ENCODE measurements around the gene FZR1. TPM values are rescaled to one million over a fixed set of nuclear protein-coding genes. Genes with fewer than 3 reads are reported as not detected.

The FZR1 gene
- total and polyA plus RNA-seq, 2 of the 13 experiments (the other 11 are each of a cell fraction or from before 2014, with no cell fraction given) = 29.0 to 30.8 TPM

DNA sequence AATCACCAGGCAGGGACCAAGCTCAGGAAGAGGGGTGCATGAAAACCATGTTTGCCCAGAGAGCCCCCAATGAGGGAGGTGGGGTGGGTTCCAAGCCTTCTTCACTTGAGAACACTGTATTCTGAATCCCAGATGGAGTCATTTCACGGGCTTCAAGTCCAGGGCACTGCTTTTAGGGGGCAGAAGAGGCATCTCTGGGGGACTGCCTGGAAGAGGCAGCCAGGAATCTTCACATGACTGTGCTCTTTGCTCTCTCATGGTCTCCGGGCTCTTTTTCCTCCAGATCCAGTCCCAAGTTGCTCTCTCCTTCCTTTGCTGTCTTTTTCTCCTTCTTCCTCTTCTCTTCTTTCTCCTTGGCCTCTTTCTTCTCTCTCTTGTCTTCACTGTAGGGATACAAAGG, 31.5 kb upstream of the FZR1 start:
- no peak for FAIRE-seq
- H3K79me2 ChIP-seq (ENCODE audit: insufficient read depth, low read length) = no peaks in the 10 kb centered on the region
- H2AFZ ChIP-seq (ENCODE audit: low read length) = no peak overlapping the region
- no peak for DNase-seq (ENCODE audit: low spot score)
- H3K4me3 ChIP-seq (replicated peaks in 1 of 3; ENCODE audit: insufficient read depth in 1 of 3, low read depth in 2 of 3, low read length in 3 of 3) = no peak overlapping the region
- in situ Hi-C loops (cut with HindIII; ENCODE audit: extremely low pct_ligation_motif_present, low pct_unique_long_range_greater_than_20kb) (loop anchor here (5.0 kb wide), 1 partner anchor 152 kb away; no protein-coding TSS in a partner anchor), intact Hi-C loops (cut with micrococcal nuclease; ENCODE audit: unreplicated experiment) (loop anchor here (5.0 kb wide), 1 partner anchor 147 kb away; no protein-coding TSS in a partner anchor)
- H4K20me1 ChIP-seq (ENCODE audit: insufficient read depth, low read length) = no peaks in the 10 kb centered on the region
- H3K4me2 ChIP-seq (ENCODE audit: low read depth, low read length) = no peak overlapping the region
- TF ChIP-seq TOE1 (CRISPR knock-in tag; IDR thresholded peaks at IDR 0.05) = no peak
- TF ChIP-seq, protein P1, sequence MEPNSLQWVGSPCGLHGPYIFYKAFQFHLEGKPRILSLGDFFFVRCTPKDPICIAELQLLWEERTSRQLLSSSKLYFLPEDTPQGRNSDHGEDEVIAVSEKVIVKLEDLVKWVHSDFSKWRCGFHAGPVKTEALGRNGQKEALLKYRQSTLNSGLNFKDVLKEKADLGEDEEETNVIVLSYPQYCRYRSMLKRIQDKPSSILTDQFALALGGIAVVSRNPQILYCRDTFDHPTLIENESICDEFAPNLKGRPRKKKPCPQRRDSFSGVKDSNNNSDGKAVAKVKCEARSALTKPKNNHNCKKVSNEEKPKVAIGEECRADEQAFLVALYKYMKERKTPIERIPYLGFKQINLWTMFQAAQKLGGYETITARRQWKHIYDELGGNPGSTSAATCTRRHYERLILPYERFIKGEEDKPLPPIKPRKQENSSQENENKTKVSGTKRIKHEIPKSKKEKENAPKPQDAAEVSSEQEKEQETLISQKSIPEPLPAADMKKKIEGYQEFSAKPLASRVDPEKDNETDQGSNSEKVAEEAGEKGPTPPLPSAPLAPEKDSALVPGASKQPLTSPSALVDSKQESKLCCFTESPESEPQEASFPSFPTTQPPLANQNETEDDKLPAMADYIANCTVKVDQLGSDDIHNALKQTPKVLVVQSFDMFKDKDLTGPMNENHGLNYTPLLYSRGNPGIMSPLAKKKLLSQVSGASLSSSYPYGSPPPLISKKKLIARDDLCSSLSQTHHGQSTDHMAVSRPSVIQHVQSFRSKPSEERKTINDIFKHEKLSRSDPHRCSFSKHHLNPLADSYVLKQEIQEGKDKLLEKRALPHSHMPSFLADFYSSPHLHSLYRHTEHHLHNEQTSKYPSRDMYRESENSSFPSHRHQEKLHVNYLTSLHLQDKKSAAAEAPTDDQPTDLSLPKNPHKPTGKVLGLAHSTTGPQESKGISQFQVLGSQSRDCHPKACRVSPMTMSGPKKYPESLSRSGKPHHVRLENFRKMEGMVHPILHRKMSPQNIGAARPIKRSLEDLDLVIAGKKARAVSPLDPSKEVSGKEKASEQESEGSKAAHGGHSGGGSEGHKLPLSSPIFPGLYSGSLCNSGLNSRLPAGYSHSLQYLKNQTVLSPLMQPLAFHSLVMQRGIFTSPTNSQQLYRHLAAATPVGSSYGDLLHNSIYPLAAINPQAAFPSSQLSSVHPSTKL (CRISPR knock-in tag; IDR thresholded peaks at IDR 0.05) = no peak
- TF ChIP-seq U2AF1 (optimal IDR thresholded peaks at IDR 0.05; ENCODE audit: low read depth, low read length) = no peak
- TF ChIP-seq ZNF883 (CRISPR knock-in tag; IDR thresholded peaks at IDR 0.05; ENCODE audit: not compliant biosample characterization) = no peak
- TF ChIP-seq ZC3H13 (CRISPR knock-in tag; IDR thresholded peaks at IDR 0.05) = no peak
- TF ChIP-seq MATR3 (CRISPR knock-in tag; IDR thresholded peaks at IDR 0.05) = no peak
- no peak for TF ChIP-seq ZFP41 (CRISPR knock-in tag; IDR thresholded peaks at IDR 0.05; ENCODE audit: borderline replicate concordance)
- no peak for TF ChIP-seq SRSF1 (optimal IDR thresholded peaks at IDR 0.05; ENCODE audit: low read depth, low read length)
- TF ChIP-seq ZNF34 (CRISPR knock-in tag; IDR thresholded peaks at IDR 0.05; ENCODE audit: borderline replicate concordance) = no peak
- TF ChIP-seq SKI (IDR thresholded peaks at IDR 0.05; ENCODE audit: partially characterized antibody) = no peak
- no peak for TF ChIP-seq NFKBIZ (CRISPR knock-in tag; IDR thresholded peaks at IDR 0.05)
- no peak for TF ChIP-seq FUBP1 (CRISPR knock-in tag; IDR thresholded peaks at IDR 0.05; ENCODE audit: borderline replicate concordance)
- no peak for TF ChIP-seq ZFYVE20 (CRISPR knock-in tag; IDR thresholded peaks at IDR 0.05; ENCODE audit: borderline replicate concordance, low read depth)
- no peak for TF ChIP-seq NFYB (CRISPR knock-in tag; IDR thresholded peaks at IDR 0.05)
- TF ChIP-seq NRL (CRISPR knock-in tag; IDR thresholded peaks at IDR 0.05; ENCODE audit: borderline replicate concordance) = no peak
- TF ChIP-seq ZNF552 (CRISPR knock-in tag; IDR thresholded peaks at IDR 0.05; ENCODE audit: borderline replicate concordance) = no peak
- TF ChIP-seq, protein P2, sequence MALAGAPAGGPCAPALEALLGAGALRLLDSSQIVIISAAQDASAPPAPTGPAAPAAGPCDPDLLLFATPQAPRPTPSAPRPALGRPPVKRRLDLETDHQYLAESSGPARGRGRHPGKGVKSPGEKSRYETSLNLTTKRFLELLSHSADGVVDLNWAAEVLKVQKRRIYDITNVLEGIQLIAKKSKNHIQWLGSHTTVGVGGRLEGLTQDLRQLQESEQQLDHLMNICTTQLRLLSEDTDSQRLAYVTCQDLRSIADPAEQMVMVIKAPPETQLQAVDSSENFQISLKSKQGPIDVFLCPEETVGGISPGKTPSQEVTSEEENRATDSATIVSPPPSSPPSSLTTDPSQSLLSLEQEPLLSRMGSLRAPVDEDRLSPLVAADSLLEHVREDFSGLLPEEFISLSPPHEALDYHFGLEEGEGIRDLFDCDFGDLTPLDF (CRISPR knock-in tag; IDR thresholded peaks at IDR 0.05) = no peak
- H3K36me3 ChIP-seq (replicated peaks in 1 of 2; ENCODE audit: control insufficient read depth in 1 of 2, insufficient read depth in 2 of 2, low read length in 2 of 2) = no peaks in the 10 kb centered on the region
- H3K4me1 ChIP-seq (ENCODE audit: insufficient read depth, low read length) = peaks cover 12% of the 10 kb centered on the region
- POLR2A ChIA-PET = no interaction called here
- WGBS (ENCODE audit: low lambda C conversion rate) = 86% methylated on average over 1 of the region's 2 CpGs
- CTCF ChIA-PET (ENCODE audit: low intra/inter-chr PET ratio, low total read pairs) = interaction anchor here (6.0 kb wide), 1 partner anchor 149 kb away, joined by 48 read pairs; no protein-coding TSS in a partner anchor
- H3K9me3 ChIP-seq (ENCODE audit: low read length) = no peaks in the 10 kb centered on the region
- BruUV-seq (replicated peaks) = TSS peak; percentile 88
- no peak overlapping the region for H3K9ac ChIP-seq (ENCODE audit: insufficient read depth, low read depth, low read length)
- no peak overlapping the region for H3K27ac ChIP-seq (ENCODE audit: extremely low read length, insufficient read depth, low read length)
- no peak for ATAC-seq
- peaks cover 0 to 1% of the 10 kb centered on the region in 2 experiments; a peak in 1 of 5 replicates for H3K27me3 ChIP-seq (ENCODE audit: control insufficient read depth in 1 of 2, insufficient read depth in 2 of 2, low read length in 2 of 2)

Data from HepG2 (cell line).